HCT116 (cell line): Measurements from ENCODE around the gene ZGPAT. TPM values are rescaled to one million over a fixed set of nuclear protein-coding genes. Genes with fewer than 3 reads are reported as not detected.

Source experiments
- ATAC-seq: fragments of 200-7000 bp; cut with Tn5 transposase; 2 replicates; pipeline ENCODE4 v1.9.1; 2020; ENCODE audit warnings: mild to moderate bottlenecking, moderate library complexity
- BruUV-seq: library from RNA; stranded (reverse); fragments of 400-500 nt; replicated peaks from 2 replicates; lab custom pipeline; 2021; lab: Mats Ljungman, UMichigan
- CTCF ChIA-PET: fragments of 300-600 bp; sonication (Branson Sonifier 250); formaldehyde crosslinking; loops from one replicate; lab custom pipeline; 2021; ENCODE audit warnings: antibody characterized with exemption; lab: Charles Lee
- POLR2A ChIA-PET: fragments of 300-600, 350-600 bp; sonication (Branson Sonifier 250); formaldehyde crosslinking; loops from one replicate; lab custom pipeline; 2021; ENCODE audit warnings: antibody characterized with exemption; lab: Charles Lee
- RAD21 ChIA-PET, 2 experiments: fragments of 300-600 bp; sonication (Branson Sonifier 250); formaldehyde crosslinking; loops; one replicate each; lab custom pipeline; 2023; ENCODE audit warnings: low total read pairs in 2 of 2; ENCODE audit not compliant: uncharacterized antibody in 2 of 2, unreplicated experiment in 2 of 2, low non-redundant PET in 1 of 2; lab: Charles Lee
- DNase-seq: peaks from one replicate; pipeline ENCODE4 v3.0.0-alpha.2; 2010; ENCODE audit warnings: low read depth, low spot score
- H2AFZ ChIP-seq: fragments of 200-600 bp; shearing (Covaris generic), sonication (generic); 2 replicates; pipeline ENCODE4 v1.6.1; 2017; ENCODE audit warnings: low read depth, mixed run types, mixed read lengths, antibody characterized with exemption, low read length; ENCODE audit not compliant: poor library complexity, severe bottlenecking
- H3K27ac ChIP-seq: 2 replicates; pipeline ENCODE4 v1.5.1; 2012; ENCODE audit warnings: low read depth, low read length
- H3K27me3 ChIP-seq: fragments of 200-600 bp; sonication (generic); 2 replicates; pipeline ENCODE4 v1.6.1; 2016; ENCODE audit warnings: mixed run types, low read length, mixed read lengths; ENCODE audit not compliant: insufficient read depth
- H3K36me3 ChIP-seq, 2 experiments: fragments of 200-500 bp in 1 of 2; fragments of 200-600 bp in 1 of 2; sonication (Bioruptor generic) in 1 of 2; sonication (generic) in 1 of 2; 2 replicates each; pipeline versions ENCODE4 v1.5.1 to v1.6.1; 2014 to 2016; ENCODE audit warnings: low read length in 2 of 2, inconsistent platforms in 1 of 2, mixed read lengths in 1 of 2, mixed run types in 1 of 2; ENCODE audit not compliant: insufficient read depth in 2 of 2, control insufficient read depth in 1 of 2
- H3K4me1 ChIP-seq, 2 experiments: fragments of 200-600 bp in 1 of 2; sonication (generic) in 1 of 2; 2 replicates each; pipeline versions ENCODE4 v1.5.1 to v1.6.1; 2012 to 2017; ENCODE audit warnings: low read length in 2 of 2, inconsistent platforms in 1 of 2, mild to moderate bottlenecking in 1 of 2, mixed read lengths in 1 of 2, mixed run types in 1 of 2, moderate library complexity in 1 of 2; ENCODE audit not compliant: insufficient read depth in 2 of 2, control insufficient read depth in 1 of 2
- H3K4me2 ChIP-seq: fragments of 200-600 bp; sonication (generic); 2 replicates; pipeline ENCODE4 v1.6.1; 2017; ENCODE audit warnings: mixed run types, low read length, mixed read lengths
- H3K4me3 ChIP-seq, 2 experiments: fragments of 200-600 bp in 1 of 2; sonication (generic) in 1 of 2; replicated peaks in 1 of 2; 2 replicates each; pipeline ENCODE4 v1.5.1; 2011 to 2016; ENCODE audit warnings: low read length in 2 of 2, control low read depth in 1 of 2, low read depth in 1 of 2, mild to moderate bottlenecking in 1 of 2, mixed read lengths in 1 of 2, mixed run types in 1 of 2
- H3K79me2 ChIP-seq: fragments of 200-600 bp; sonication (generic); 2 replicates; pipeline ENCODE4 v1.6.1; 2017; ENCODE audit warnings: mild to moderate bottlenecking, mixed run types, low read length, moderate library complexity, mixed read lengths; ENCODE audit not compliant: insufficient read depth
- H3K9ac ChIP-seq: fragments of 200-600 bp; sonication (generic); 2 replicates; pipeline ENCODE4 v1.6.1; 2016; ENCODE audit warnings: low read length, mixed read lengths
- H3K9me2 ChIP-seq: fragments of 200-600 bp; sonication (generic), shearing (Covaris generic); 2 replicates; pipeline ENCODE4 v1.6.1; 2017; ENCODE audit warnings: mixed run types, mild to moderate bottlenecking, moderate library complexity; ENCODE audit not compliant: insufficient read depth
- H3K9me3 ChIP-seq, 2 experiments: fragments of 200-500 bp in 1 of 2; fragments of 200-600 bp in 1 of 2; sonication (Bioruptor generic) in 1 of 2; sonication (generic) in 1 of 2; 2 replicates each; pipeline ENCODE4 v1.6.1; 2014 to 2017; ENCODE audit warnings: low read length in 2 of 2, mixed read lengths in 2 of 2, inconsistent platforms in 1 of 2, low read depth in 1 of 2, mild to moderate bottlenecking in 1 of 2, mixed run types in 1 of 2, moderate library complexity in 1 of 2; ENCODE audit not compliant: control insufficient read depth in 1 of 2, insufficient read depth in 1 of 2
- H4K20me1 ChIP-seq: fragments of 200-600 bp; sonication (generic), shearing (Covaris generic); 2 replicates; pipeline ENCODE4 v1.6.1; 2017; ENCODE audit warnings: mixed run types, mild to moderate bottlenecking, moderate library complexity; ENCODE audit not compliant: insufficient read depth
- CEBPB ChIP-seq: IDR thresholded peaks from 2 replicates; pipeline ENCODE4 v1.6.1; 2012; ENCODE audit warnings: low read depth
- ELF1 ChIP-seq: IDR thresholded peaks from 2 replicates; pipeline ENCODE4 v1.6.1; 2012; ENCODE audit warnings: low read depth, borderline replicate concordance
- JUND ChIP-seq: IDR thresholded peaks from 2 replicates; pipeline ENCODE4 v1.6.1; 2012
- POLR2A ChIP-seq: IDR thresholded peaks from 2 replicates; pipeline ENCODE4 v1.7.0; 2011; ENCODE audit warnings: borderline replicate concordance; ENCODE audit not compliant: insufficient read depth, insufficient read length; ENCODE audit errors: extremely low read depth
- TCF7L2 ChIP-seq: IDR thresholded peaks from 2 replicates; pipeline ENCODE4 v1.7.0; 2011; ENCODE audit warnings: borderline replicate concordance, inconsistent platforms; ENCODE audit not compliant: insufficient read depth, insufficient read length; ENCODE audit errors: extremely low read depth
- YY1 ChIP-seq: IDR thresholded peaks from 2 replicates; pipeline ENCODE4 v1.6.1; 2011; ENCODE audit warnings: low read length, low read depth, moderate library complexity, mild to moderate bottlenecking; ENCODE audit not compliant: insufficient replicate concordance; ENCODE audit errors: extremely low read depth
- ZNF274 ChIP-seq: fragments of 200-500 bp; sonication (Bioruptor generic); IDR thresholded peaks from 2 replicates; pipeline ENCODE4 v1.6.1; 2014; ENCODE audit warnings: mild to moderate bottlenecking, low read depth, low read length, inconsistent platforms
- intact Hi-C: fragments of 100-400 bp; cut with micrococcal nuclease; formaldehyde crosslinking; loops from 2 replicates; pipeline ENCODE4 v1.10.0; 2022
- total RNA-seq: library from RNA; stranded (reverse); gene quantifications from one replicate; pipeline ENCODE4 v1.2.1, GENCODE V29; 2021; ENCODE audit not compliant: unreplicated experiment
- TF ChIP-seq, protein P1 (sequence below): IDR thresholded peaks from 2 replicates; pipeline ENCODE4 v1.6.1; 2012; ENCODE audit warnings: low read depth
- TF ChIP-seq, protein P2 (sequence below): IDR thresholded peaks from 2 replicates; pipeline ENCODE4 v1.6.1; 2011; ENCODE audit warnings: mild to moderate bottlenecking, low read length, moderate library complexity; ENCODE audit not compliant: insufficient replicate concordance; ENCODE audit errors: extremely low read depth
- TF ChIP-seq, protein P3 (sequence below), 3 experiments: fragments of 200-600 bp in 1 of 3; sonication (generic) in 1 of 3; IDR thresholded peaks in 2 of 3; conservative IDR thresholded peaks in 1 of 3; 2 replicates each; pipeline ENCODE4 v1.5.1; 2012 to 2017; ENCODE audit warnings: low read depth in 2 of 3, low read length in 2 of 3, antibody characterized with exemption in 1 of 3, borderline replicate concordance in 1 of 3, control low read depth in 1 of 3, mild to moderate bottlenecking in 1 of 3, mixed read lengths in 1 of 3, mixed run types in 1 of 3, moderate library complexity in 1 of 3; ENCODE audit not compliant: insufficient read depth in 1 of 3

Gene ZGPAT
- total RNA-seq, 1 experiment from 2014 or later = 30.6 TPM

DNA sequence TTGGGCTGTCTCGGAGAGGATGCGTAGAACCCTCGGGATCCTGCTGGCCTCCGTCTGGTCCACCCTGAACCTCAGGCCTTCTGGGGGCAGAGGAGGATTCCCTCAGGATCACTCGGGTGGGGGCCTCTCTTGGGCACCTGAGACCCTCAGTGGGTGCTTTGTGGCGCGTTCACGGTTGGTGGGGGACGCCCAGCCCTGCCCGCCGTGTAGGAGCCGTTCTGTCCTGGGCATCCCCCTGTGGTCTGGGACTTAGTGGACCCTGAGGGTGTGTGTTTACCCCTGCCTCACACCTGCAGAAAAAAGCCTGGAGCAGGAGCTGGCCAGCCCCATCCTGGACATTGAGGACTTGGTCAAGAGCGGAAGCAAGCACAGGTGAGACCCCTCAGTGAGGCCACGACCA, 42.1 kb upstream of the ZGPAT start:
- Histone ChIP-seq H3K36me3 (peaks cover 21 to 51% of the 10 kb centered on the region in 2 experiments), H3K9me2 (no peaks in the 10 kb centered on the region), H2AFZ (no peak overlapping the region), H3K27ac (no peak overlapping the region), H3K9me3 (no peaks in the 10 kb centered on the region), H3K4me2 (no peak overlapping the region), H3K79me2 (peaks cover 40% of the 10 kb centered on the region), H4K20me1 (no peaks in the 10 kb centered on the region), H3K4me1 (no peaks in the 10 kb centered on the region), H3K27me3 (no peaks in the 10 kb centered on the region), H3K9ac (no peak overlapping the region), H3K4me3 (no peak overlapping the region)
- BruUV-seq = no TSS peak
- ChIA-PET CTCF (no interaction called here), POLR2A (no interaction called here), RAD21 (no interaction called here)
- DNase-seq = no peak
- intact Hi-C loops = no loop called here
- no peak for TF ChIP-seq CEBPB
- TF ChIP-seq ZNF274 = no peak
- TF ChIP-seq, protein P1, sequence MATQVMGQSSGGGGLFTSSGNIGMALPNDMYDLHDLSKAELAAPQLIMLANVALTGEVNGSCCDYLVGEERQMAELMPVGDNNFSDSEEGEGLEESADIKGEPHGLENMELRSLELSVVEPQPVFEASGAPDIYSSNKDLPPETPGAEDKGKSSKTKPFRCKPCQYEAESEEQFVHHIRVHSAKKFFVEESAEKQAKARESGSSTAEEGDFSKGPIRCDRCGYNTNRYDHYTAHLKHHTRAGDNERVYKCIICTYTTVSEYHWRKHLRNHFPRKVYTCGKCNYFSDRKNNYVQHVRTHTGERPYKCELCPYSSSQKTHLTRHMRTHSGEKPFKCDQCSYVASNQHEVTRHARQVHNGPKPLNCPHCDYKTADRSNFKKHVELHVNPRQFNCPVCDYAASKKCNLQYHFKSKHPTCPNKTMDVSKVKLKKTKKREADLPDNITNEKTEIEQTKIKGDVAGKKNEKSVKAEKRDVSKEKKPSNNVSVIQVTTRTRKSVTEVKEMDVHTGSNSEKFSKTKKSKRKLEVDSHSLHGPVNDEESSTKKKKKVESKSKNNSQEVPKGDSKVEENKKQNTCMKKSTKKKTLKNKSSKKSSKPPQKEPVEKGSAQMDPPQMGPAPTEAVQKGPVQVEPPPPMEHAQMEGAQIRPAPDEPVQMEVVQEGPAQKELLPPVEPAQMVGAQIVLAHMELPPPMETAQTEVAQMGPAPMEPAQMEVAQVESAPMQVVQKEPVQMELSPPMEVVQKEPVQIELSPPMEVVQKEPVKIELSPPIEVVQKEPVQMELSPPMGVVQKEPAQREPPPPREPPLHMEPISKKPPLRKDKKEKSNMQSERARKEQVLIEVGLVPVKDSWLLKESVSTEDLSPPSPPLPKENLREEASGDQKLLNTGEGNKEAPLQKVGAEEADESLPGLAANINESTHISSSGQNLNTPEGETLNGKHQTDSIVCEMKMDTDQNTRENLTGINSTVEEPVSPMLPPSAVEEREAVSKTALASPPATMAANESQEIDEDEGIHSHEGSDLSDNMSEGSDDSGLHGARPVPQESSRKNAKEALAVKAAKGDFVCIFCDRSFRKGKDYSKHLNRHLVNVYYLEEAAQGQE = no peak
- no peak for ATAC-seq

DNA sequence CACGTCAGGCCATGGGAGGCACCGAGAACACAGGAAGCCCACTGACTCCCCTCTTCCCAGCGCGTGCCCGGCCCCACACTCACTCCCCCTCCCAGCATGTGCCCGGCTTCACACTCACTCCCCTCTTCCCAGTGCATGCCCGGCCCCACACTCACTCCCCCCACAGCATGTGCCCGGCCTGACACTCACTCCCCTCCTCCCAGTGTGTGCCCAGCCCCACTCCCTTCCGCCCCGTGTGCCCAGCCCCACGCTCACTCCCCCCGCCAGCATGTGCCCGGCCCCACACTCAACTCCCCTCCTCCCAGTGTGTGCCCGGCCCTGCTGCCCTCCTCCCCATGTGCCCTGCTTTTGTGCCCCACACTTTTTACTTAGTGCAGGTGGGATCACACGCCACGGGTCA, 40.0 kb upstream of the ZGPAT start:
- Histone ChIP-seq H3K9ac (no peak overlapping the region), H3K36me3 (peaks cover 17 to 42% of the 10 kb centered on the region in 2 experiments), H3K27me3 (no peaks in the 10 kb centered on the region), H3K79me2 (peaks cover 23% of the 10 kb centered on the region; the same call in 1 of the 2 replicates), H3K27ac (no peak overlapping the region), H2AFZ (no peak overlapping the region), H3K4me2 (no peak overlapping the region), H3K9me3 (no peaks in the 10 kb centered on the region), H4K20me1 (no peaks in the 10 kb centered on the region), H3K9me2 (no peaks in the 10 kb centered on the region), H3K4me3 (no peak overlapping the region), H3K4me1 (no peaks in the 10 kb centered on the region)
- ChIA-PET CTCF (no interaction called here), POLR2A (no interaction called here), RAD21 (no interaction called here)
- no TSS peak for BruUV-seq
- intact Hi-C loops = no loop called here
- ATAC-seq = no peak
- no peak for DNase-seq
- TF ChIP-seq TCF7L2 = no peak
- TF ChIP-seq YY1 = no peak
- TF ChIP-seq, protein P2, sequence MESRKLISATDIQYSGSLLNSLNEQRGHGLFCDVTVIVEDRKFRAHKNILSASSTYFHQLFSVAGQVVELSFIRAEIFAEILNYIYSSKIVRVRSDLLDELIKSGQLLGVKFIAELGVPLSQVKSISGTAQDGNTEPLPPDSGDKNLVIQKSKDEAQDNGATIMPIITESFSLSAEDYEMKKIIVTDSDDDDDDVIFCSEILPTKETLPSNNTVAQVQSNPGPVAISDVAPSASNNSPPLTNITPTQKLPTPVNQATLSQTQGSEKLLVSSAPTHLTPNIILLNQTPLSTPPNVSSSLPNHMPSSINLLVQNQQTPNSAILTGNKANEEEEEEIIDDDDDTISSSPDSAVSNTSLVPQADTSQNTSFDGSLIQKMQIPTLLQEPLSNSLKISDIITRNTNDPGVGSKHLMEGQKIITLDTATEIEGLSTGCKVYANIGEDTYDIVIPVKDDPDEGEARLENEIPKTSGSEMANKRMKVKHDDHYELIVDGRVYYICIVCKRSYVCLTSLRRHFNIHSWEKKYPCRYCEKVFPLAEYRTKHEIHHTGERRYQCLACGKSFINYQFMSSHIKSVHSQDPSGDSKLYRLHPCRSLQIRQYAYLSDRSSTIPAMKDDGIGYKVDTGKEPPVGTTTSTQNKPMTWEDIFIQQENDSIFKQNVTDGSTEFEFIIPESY = no peak
- no peak for TF ChIP-seq JUND
- no peak for TF ChIP-seq POLR2A
- TF ChIP-seq, protein P3, sequence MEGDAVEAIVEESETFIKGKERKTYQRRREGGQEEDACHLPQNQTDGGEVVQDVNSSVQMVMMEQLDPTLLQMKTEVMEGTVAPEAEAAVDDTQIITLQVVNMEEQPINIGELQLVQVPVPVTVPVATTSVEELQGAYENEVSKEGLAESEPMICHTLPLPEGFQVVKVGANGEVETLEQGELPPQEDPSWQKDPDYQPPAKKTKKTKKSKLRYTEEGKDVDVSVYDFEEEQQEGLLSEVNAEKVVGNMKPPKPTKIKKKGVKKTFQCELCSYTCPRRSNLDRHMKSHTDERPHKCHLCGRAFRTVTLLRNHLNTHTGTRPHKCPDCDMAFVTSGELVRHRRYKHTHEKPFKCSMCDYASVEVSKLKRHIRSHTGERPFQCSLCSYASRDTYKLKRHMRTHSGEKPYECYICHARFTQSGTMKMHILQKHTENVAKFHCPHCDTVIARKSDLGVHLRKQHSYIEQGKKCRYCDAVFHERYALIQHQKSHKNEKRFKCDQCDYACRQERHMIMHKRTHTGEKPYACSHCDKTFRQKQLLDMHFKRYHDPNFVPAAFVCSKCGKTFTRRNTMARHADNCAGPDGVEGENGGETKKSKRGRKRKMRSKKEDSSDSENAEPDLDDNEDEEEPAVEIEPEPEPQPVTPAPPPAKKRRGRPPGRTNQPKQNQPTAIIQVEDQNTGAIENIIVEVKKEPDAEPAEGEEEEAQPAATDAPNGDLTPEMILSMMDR (IDR thresholded peaks at IDR 0.05 in 2 of 3, conservative IDR thresholded peaks at IDR 0.05 in 1 of 3; ENCODE audit: borderline replicate concordance in 1 of 3, insufficient read depth in 1 of 3, low read depth in 2 of 3, low read length in 2 of 3) = no peak
- no peak for TF ChIP-seq ELF1
